Measurements from ENCODE around the gene OTOG.

Gene OTOG

GRCh38 chr11:17519061-17519885, 27.8 kb upstream of the OTOG start:
- DNase-seq (ENCODE audit: low spot score) = no peak

- no peak for DNase-seq (ENCODE audit: low spot score)
These were observed 25.8 kb upstream of the OTOG start for GRCh38 chr11:17521106-17521900.

- no peak for DNase-seq (ENCODE audit: low spot score)
These were observed 24.4 kb upstream of the OTOG start for GRCh38 chr11:17522655-17523054.

GRCh38 chr11:17524221-17524620, 22.8 kb upstream of the OTOG start:
- no peak for DNase-seq (ENCODE audit: low spot score)

- no peak for DNase-seq (ENCODE audit: low spot score)
These were observed 21.5 kb upstream of the OTOG start for GRCh38 chr11:17525570-17525969.

GRCh38 chr11:17526326-17526725, 20.7 kb upstream of the OTOG start:
- no peak for DNase-seq (ENCODE audit: low spot score)

GRCh38 chr11:17526931-17527627, 20.0 kb upstream of the OTOG start:
- no peak for DNase-seq (ENCODE audit: low spot score)

- DNase-seq (ENCODE audit: low spot score) = no peak
These were observed 19.4 kb upstream of the OTOG start for GRCh38 chr11:17527628-17527995.

GRCh38 chr11:17528181-17528691, 18.8 kb upstream of the OTOG start:
- DNase-seq (ENCODE audit: low spot score) = peak; percentile 66

- no peak for DNase-seq (ENCODE audit: low spot score)
These were observed 17.9 kb upstream of the OTOG start for GRCh38 chr11:17528906-17529843.

GRCh38 chr11:17529844-17530185, 17.2 kb upstream of the OTOG start:
- DNase-seq (ENCODE audit: low spot score) = no peak

- DNase-seq (ENCODE audit: low spot score) = no peak
These were observed 15.9 kb upstream of the OTOG start for GRCh38 chr11:17531071-17531600.

- DNase-seq (ENCODE audit: low spot score) = no peak
These were observed 15.4 kb upstream of the OTOG start for GRCh38 chr11:17531636-17532113.

GRCh38 chr11:17532784-17533183, 14.3 kb upstream of the OTOG start:
- DNase-seq (ENCODE audit: low spot score) = no peak

GRCh38 chr11:17533341-17533740, 13.7 kb upstream of the OTOG start:
- no peak for DNase-seq (ENCODE audit: low spot score)

- no peak for DNase-seq (ENCODE audit: low spot score)
These were observed 13.2 kb upstream of the OTOG start for GRCh38 chr11:17533778-17534415.

GRCh38 chr11:17535488-17535887, 11.6 kb upstream of the OTOG start:
- DNase-seq (ENCODE audit: low spot score) = no peak

GRCh38 chr11:17537261-17537660, 9.8 kb upstream of the OTOG start:
- no peak for DNase-seq (ENCODE audit: low spot score)

- DNase-seq (ENCODE audit: low spot score) = no peak
These were observed 9.0 kb upstream of the OTOG start for GRCh38 chr11:17538054-17538453.

- DNase-seq (ENCODE audit: low spot score) = no peak
These were observed 8.3 kb upstream of the OTOG start for GRCh38 chr11:17538731-17539130.

- DNase-seq (ENCODE audit: low spot score) = no peak
These were observed 6.3 kb upstream of the OTOG start for GRCh38 chr11:17540807-17541206.
